GM18907 (cell line): Measurements from ENCODE around the gene ANAPC7.
"Not testable (repeated sequence)": the region's sequence is repeated elsewhere in the genome, so short reads cannot be mapped to it uniquely, and the experiment has no call there.

Experiments
- ATAC-seq: cut with Tn5 transposase; IDR thresholded peaks from one replicate; pipeline ENCODE4 v1.9.1; 2021; ENCODE audit warnings: mild to moderate bottlenecking, moderate library complexity; ENCODE audit not compliant: unreplicated experiment

Gene ANAPC7

GRCh38 chr12:110373962-110374611, 29.4 kb downstream of the ANAPC7 start:
- no peak for ATAC-seq

DNA sequence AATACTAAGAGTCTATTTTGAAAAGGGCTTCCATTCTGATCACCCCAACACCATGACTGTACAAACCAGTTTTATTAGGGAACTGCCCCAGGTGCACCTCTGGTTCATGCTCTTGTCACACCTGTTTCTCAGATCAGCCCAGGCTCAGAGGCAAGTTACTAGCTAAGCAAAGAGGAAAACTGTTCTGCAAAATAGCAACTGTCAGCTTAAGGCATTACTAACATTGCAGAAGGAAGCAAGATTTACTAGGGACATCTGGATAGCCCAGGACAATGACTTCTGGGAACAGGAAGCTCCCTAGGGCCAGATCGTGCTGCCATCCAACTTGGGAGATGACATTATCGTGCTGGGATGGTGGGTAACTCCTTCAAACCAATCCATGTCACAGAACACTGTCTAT, 30.1 kb downstream of the ANAPC7 start:
- no peak for ATAC-seq

GRCh38 chr12:110373025-110373424, 30.5 kb downstream of the ANAPC7 start:
- ATAC-seq = no peak

GRCh38 chr12:110372056-110372425, 31.5 kb downstream of the ANAPC7 start:
- no peak for ATAC-seq

GRCh38 chr12:110371408-110372055, 32.0 kb downstream of the ANAPC7 start:
- ATAC-seq = peak; percentile 75

GRCh38 chr12:110370732-110371231, 32.7 kb downstream of the ANAPC7 start:
- peak; percentile 23 for ATAC-seq

GRCh38 chr12:110369992-110370391, 33.5 kb downstream of the ANAPC7 start:
- ATAC-seq = no peak

GRCh38 chr12:110367181-110367864, 36.2 kb downstream of the ANAPC7 start:
- ATAC-seq = no peak

DNA sequence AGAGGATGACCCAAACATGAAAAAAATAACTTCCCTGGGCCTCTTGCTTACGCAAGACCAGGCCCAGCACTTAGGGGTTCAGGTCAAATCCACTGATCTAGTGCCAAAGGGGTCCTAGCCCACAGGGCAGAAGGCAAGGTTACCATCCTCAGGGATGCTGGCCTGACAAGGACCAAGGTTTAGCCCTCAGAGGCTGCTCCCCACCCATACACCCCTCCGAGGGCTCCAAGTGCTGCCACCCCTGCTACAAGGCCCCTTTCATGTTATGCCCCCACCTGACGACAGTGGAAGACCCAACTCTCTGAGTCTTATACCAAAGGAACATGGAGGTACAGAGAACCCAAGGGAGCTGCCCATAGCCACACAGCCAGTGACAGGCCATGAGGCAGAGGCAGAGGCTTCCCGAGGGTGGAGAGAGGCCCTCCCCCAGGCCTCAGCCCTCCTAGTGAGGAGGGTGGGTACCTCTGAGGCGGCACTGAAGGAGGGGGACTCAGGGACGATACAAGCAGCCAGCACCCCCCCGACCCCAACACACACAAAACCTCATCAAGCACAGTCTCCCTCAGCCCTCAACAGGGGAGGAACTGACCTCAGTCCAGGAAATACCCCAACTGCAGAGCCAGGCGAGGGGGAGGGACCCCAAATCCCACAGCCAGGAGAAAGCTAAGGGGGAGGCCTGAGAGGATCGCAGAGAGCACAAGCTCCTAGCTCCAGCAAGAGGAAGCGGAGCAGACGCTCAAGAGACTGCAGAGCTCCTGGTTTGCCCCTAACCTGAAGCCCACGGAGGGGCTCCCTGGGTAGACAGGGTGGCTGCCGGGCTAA, 37.0 kb downstream of the ANAPC7 start:
- no peak for ATAC-seq

DNA sequence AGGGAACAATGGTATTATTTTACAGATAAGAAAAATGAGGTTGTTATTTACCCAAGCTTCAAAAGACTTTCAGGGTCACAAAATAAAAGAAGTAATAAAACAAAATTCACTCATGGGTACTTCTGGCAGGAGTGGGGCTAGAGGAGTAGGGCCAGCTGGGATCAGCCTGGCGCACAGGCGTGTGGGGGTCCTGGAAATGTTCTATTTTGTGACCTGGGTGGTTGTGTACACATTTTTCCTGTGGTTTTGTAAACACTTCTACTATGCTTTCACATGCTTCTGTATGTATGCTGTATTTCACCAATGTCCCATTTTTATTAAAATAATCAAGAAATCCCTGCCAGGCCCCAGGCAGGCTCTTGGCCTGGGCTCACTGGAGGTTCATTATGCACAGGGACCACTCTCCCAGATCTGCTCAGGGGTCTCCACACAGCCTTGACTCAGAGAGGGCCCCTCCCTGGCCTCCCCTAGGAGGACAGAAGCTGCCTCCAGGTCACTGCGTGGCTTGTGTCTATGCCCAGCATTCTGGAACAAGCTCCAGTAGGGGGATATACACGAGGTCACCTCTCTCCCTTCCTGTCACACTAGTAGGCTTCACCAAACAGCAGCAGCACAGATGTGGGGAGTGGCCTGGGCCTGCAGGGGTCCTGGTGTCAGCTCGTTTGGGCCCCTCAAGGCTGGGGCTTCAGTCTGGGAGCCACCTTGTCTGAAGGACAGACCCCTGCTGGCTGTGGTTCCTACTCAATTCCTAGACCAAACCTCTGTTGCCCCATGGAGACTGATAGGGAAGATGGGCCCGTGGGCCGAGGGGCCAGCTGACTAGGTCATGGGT, 37.8 kb downstream of the ANAPC7 start:
- no peak for ATAC-seq

GRCh38 chr12:110361216-110361615, 42.3 kb downstream of the ANAPC7 start:
- ATAC-seq = no peak

- not testable (repeated sequence) for ATAC-seq
Measured at GRCh38 chr12:110358384-110359097, 45.0 kb downstream of the ANAPC7 start.

DNA sequence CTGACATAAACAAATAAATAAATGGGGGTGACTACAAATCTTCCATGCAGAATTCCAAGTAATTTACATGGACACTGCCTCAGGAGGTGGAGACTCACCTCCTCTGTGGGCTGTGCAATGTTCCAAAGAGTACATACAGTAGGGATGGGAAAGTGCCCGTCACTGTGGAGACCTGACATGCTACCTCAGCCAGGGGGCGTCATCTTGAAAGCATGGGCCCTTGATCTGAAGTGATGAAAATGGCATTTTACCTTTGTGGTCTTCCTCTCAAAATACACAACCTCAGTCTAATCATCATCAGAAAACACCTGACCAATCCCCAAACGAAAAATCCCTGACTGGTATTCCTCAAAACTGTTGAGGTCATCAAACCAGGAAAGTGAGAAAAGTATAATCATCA, 48.4 kb downstream of the ANAPC7 start:
- no peak for ATAC-seq

- ATAC-seq = no peak
Measured at GRCh38 chr12:110354172-110354780, 49.2 kb downstream of the ANAPC7 start.

GRCh38 chr12:110353211-110353965, 50.1 kb downstream of the ANAPC7 start:
- ATAC-seq = no peak

DNA sequence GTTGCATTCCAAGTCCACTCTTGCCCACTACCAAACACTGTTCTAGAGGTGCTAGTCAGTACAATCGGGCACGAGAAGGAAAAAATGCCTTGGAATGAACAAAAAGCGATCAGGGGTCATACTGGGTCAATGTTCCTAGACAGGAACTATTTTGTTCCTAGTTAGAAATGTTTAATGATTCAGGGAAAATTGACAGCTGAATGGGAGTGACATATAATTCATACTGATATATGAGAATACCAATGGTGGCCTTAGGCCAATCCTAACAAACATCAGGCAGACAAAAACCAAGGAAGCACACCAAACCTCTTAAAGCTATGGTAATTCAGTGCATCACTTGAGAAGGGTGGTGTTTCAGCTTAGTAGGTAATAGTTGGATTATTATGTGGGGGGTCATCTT, 51.1 kb downstream of the ANAPC7 start:
- no peak for ATAC-seq

GRCh38 chr12:110351119-110351518, 52.4 kb downstream of the ANAPC7 start:
- ATAC-seq = no peak

DNA sequence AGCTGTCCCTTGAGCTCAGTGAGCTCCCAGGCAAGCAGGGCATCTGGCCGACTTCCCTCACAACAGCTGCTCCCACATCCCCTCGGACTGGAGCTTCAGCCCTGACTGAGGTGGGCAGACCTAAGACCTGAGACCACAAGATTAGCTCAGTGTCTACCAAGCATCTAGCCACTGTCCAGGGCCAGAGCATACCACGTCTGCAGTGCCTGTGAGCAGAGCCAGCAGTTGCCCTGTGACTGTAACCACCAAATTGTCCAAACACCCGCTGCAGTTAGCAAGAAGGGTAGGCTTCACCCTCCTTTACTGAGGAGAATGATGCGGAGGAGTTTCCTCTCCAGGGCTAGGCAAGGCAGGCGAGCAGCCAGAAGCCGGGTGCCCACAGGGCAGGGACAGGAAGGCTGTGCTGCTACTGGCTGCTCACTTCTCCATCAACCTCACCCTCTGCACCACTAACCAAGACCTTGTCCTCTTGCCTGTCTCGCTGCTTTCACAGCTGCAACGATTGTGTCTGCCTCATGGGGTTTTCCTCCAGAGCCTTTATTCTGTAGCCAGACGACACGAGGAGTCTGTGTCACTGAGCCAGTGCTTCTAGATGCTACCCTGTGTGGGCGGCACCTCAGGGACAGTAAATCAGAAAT, 53.9 kb downstream of the ANAPC7 start:
- ATAC-seq = no peak
